Airway epithelial cell (primary cell): ENCODE measurements around the gene OTOP2. TPM values are rescaled to one million over a fixed set of nuclear protein-coding genes. Genes with fewer than 3 reads are reported as not detected.

Source experiments
- total RNA-seq: library from RNA; depleted of rRNA; stranded (reverse); fragments of >200 nt; gene quantifications from 2 replicates; pipeline ENCODE4 v1.2.3, GENCODE V29; 2015

Gene OTOP2, protein sequence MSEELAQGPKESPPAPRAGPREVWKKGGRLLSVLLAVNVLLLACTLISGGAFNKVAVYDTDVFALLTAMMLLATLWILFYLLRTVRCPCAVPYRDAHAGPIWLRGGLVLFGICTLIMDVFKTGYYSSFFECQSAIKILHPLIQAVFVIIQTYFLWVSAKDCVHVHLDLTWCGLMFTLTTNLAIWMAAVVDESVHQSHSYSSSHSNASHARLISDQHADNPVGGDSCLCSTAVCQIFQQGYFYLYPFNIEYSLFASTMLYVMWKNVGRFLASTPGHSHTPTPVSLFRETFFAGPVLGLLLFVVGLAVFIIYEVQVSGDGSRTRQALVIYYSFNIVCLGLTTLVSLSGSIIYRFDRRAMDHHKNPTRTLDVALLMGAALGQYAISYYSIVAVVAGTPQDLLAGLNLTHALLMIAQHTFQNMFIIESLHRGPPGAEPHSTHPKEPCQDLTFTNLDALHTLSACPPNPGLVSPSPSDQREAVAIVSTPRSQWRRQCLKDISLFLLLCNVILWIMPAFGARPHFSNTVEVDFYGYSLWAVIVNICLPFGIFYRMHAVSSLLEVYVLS
- total RNA-seq, result 0.42 and 0.79 TPM in 2 replicates

GRCh38 chr17:74924250-74924948, at the start of gene OTOP2:
Gene OTOP2 (plus strand): TSS chr17:74924273. CDS start chr17:74924633, 360 bp downstream.

DNA sequence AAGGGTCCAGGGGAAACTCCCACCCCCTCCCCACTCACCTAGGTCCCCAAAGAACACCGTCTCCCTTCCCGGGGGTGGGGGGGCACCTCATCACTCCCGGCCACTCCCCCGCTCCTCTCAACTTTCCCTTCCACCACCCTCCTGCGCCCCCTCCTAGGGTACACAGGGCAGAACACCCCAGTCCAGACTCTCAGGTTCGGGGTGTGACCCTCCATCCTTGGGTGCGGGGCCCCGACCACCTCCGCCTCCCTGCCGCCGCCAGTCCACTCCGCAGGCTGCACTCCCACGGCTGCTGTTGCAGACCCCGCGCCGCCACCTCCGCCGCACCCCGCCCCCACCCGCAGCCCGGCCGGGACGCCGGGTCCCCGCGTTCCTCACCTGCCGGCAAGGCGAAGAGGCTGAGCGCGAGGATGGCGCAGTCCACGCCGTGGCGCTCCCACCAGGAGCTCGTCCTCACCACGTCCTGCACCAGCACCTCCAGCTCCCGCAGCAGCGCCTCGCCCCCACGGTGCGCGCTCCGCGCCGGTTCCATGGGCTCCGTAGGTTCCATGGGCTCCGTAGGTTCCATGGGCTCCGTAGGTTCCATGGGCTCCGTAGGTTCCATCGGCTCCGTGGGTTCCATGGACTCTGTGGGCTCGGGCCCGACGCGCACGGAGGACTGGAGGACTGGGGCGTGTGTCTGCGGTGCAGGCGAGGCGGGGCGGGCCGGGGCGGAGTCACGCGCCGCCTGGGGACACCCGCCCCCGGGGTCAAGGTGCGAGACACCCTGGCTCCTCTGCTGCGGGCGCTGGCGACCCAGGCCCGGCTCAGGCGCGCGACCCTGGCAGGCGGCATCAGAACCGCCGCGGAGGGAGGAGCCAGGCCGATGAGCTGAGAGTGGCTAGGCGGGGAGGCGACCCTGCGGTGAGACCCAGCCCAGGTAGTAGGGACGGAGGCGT, 30.8 kb upstream of the OTOP2 start, which contains the start of gene FADS6:
Gene FADS6, minus strand, starts transcription at position 660 of the 938 bp plus-strand sequence. Its CDS starts 38 bp downstream, at position 622.

GRCh38 chr17:74922694-74923537, 1.2 kb upstream of the OTOP2 start, which contains the start of gene USH1G:
Gene USH1G (minus strand): TSS chr17:74923255. CDS start chr17:74923073, 182 bp downstream.

GRCh38 chr17:74935585-74936469, 11.8 kb downstream of the OTOP2 start, which contains the start of gene OTOP3:
Gene OTOP3 (plus strand): TSS chr17:74935898. CDS start chr17:74935922, 24 bp downstream.

DNA sequence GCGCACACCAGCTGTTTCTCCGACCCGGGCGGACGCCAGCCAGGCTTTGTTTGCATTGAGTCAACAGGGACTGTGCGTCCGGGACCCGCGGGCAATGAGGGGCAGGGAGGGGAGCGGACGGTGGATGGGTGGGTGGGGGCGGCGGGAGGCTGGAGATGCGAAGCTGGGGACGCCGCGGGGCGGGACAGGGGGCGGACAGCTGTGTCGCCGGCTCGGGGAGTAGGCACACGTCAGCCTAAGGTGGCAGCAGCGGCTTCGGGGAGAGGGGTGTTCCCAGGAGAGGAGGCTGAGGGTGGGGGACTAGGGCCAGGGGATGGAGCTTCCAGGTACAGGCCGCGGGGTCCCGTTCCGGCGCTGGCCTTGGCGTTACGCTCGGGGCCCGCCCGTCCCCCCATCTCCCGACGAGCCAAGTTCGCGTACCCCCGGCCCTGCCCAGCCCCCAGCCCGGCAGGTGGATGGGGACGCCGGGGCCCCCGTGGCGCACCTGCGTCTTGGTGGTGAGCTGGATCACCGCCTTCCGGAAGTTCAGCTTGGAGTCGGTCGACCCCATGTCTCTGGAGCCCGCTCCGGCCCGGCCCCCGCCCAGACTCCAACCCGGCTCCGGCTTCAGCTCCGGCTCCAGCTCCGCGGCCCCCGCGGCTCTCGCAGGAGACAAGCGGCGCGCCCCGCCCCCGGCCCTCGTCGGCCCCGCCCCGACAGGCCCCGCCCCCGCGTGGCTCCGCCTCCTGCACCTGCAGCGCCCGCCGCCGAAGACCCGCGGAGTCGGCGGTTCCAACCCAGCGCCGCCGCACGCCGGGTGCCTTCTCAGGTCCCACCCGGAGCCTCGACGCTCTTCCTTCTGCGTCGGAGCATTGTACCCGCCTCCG, 48.3 kb downstream of the OTOP2 start, which contains the start of gene HID1:
Gene HID1, minus strand, starts transcription at position 653 of the 866 bp plus-strand sequence. Its CDS starts 103 bp downstream, at position 550.

Other genes starting within 250 kb of the OTOP2 start
- not detected in 2 replicates for gene CD300LF, start 211.3 kb upstream of the OTOP2 start, total RNA-seq
- 0.05 and 0.42 TPM in 2 replicates for gene RAB37, start 187.0 kb upstream of the OTOP2 start, total RNA-seq
- gene NHERF1, start 175.6 kb upstream of the OTOP2 start, total RNA-seq, result 215 and 238 TPM in 2 replicates
- 22.3 and 24.6 TPM in 2 replicates for gene NAT9, start 147.9 kb upstream of the OTOP2 start, total RNA-seq
- gene GRIN2C, start 64.4 kb upstream of the OTOP2 start, total RNA-seq, result not detected in 2 replicates
- gene FDXR, start 51.3 kb upstream of the OTOP2 start, total RNA-seq, result 48.2 and 57.8 TPM in 2 replicates
- gene FADS6, start 30.6 kb upstream of the OTOP2 start, total RNA-seq, result 0.74 and 0.85 TPM in 2 replicates
- 5.2 and 5.6 TPM in 2 replicates for gene USH1G, start 1.0 kb upstream of the OTOP2 start, total RNA-seq
- 0.14 and 0.56 TPM in 2 replicates for gene OTOP3, start 11.6 kb downstream of the OTOP2 start, total RNA-seq
- gene HID1, start 48.5 kb downstream of the OTOP2 start, total RNA-seq, result 3.8 and 9.2 TPM in 2 replicates
- 19.4 and 27.5 TPM in 2 replicates for gene CDR2L, start 63.4 kb downstream of the OTOP2 start, total RNA-seq
- 80.0 and 116 TPM in 2 replicates for gene MRPL58, start 88.4 kb downstream of the OTOP2 start, total RNA-seq
- 301 and 458 TPM in 2 replicates for gene ATP5PD, start 122.7 kb downstream of the OTOP2 start, total RNA-seq
- 11.7 and 13.5 TPM in 2 replicates for gene KCTD2, start 123.0 kb downstream of the OTOP2 start, total RNA-seq
- gene SLC16A5, start 163.7 kb downstream of the OTOP2 start, total RNA-seq, result 8.5 and 13.2 TPM in 2 replicates
- 4.4 and 4.6 TPM in 2 replicates for gene ARMC7, start 185.7 kb downstream of the OTOP2 start, total RNA-seq
- gene NT5C, start 207.5 kb downstream of the OTOP2 start, total RNA-seq, result 93.8 and 111 TPM in 2 replicates
- 434 and 467 TPM in 2 replicates for gene JPT1, start 230.2 kb downstream of the OTOP2 start, total RNA-seq